ENCODE results near the gene MSI2. TPM values are rescaled to one million over a fixed set of nuclear protein-coding genes. Genes with fewer than 3 reads are reported as not detected.

The MSI2 gene
- total RNA-seq, 4 donors from 2014 or later, result 9.9 to 18.5 (median 13.8) TPM

GRCh38 chr17:57455063-57455914 lies 199.0 kb downstream of the MSI2 start:
- intact Hi-C loops (cut with DNase I; ENCODE audit: low total_unique reads), result no loop called here
- WGBS, 2 donors, result 69% methylated on average over 25 of the region's 25 CpGs
- H3K4me3 ChIP-seq (ENCODE audit: low read depth, poor library complexity, severe bottlenecking), result no peak overlapping the region
- TF ChIP-seq CTCF (IDR thresholded peaks at IDR 0.05), result no peak
- no peak for TF ChIP-seq POLR2A (IDR thresholded peaks at IDR 0.05)
- no peak for DNase-seq (ENCODE audit: low spot score in 2 of 2)

DNA sequence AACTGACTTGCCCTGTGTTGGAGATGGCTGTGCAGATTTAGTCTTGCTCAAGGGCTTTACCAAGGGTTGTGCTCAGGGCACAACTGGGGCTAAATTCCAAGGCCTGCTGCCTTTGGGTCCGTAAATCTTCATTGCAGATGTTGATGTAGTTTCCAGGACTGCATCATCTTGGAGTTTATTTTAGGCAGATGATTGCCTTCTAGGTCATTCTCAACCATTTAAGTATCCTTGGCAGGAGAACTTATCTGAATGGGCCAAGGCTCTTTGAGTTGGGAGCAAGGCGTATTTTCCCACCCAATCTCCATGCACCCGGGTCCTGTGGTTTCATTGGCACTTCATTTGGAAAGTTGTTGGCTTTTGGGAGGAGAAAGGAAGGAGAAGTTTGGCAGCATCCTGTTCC lies 200.3 kb downstream of the MSI2 start:
- no peak for DNase-seq (ENCODE audit: low spot score in 2 of 2)
- WGBS, 2 donors, result 50 to 64% methylated on average over 3 of the region's 3 CpGs
- TF ChIP-seq CTCF (IDR thresholded peaks at IDR 0.05), result no peak
- no peak for TF ChIP-seq POLR2A (IDR thresholded peaks at IDR 0.05)
- intact Hi-C loops (cut with DNase I; ENCODE audit: low total_unique reads), result no loop called here
- no peak overlapping the region for H3K4me3 ChIP-seq (ENCODE audit: low read depth, poor library complexity, severe bottlenecking)

DNA sequence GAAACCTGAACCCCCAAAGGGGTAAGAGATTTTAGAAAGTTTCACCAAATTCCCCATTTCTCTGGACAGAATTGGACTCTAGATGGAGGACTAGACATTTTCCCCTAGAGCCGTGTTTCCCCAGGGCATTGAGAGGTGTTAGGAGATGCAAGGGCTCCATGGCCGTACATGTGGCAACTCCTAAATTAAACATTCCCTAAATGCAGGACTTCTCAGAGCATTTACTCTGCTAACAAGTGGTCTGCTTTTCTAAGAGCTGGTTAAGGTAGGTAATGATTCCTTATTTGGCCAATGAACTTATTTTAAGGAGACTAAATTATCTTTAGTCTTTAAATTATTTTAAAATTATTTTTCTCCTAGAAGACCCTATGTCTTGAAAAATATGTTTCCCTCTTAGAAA lies 200.9 kb downstream of the MSI2 start:
- TF ChIP-seq CTCF (IDR thresholded peaks at IDR 0.05), result no peak
- no peak for TF ChIP-seq POLR2A (IDR thresholded peaks at IDR 0.05)
- 81 to 83% methylated on average over 2 of the region's 2 CpGs for WGBS, 2 donors
- intact Hi-C loops (cut with DNase I; ENCODE audit: low total_unique reads), result no loop called here

GRCh38 chr17:57458718-57459285 lies 202.5 kb downstream of the MSI2 start:
- no peak for DNase-seq (ENCODE audit: low spot score in 2 of 2)
- TF ChIP-seq POLR2A (IDR thresholded peaks at IDR 0.05) (no peak), CTCF (IDR thresholded peaks at IDR 0.05) (no peak)
- H3K4me3 ChIP-seq (ENCODE audit: low read depth, poor library complexity, severe bottlenecking), result no peak overlapping the region
- intact Hi-C loops (cut with DNase I; ENCODE audit: low total_unique reads), result no loop called here
- WGBS, 2 donors, result 95 to 97% methylated on average over 9 of the region's 9 CpGs

More for the DNA sequence above, 200.9 kb downstream of the MSI2 start:
- no peak for DNase-seq (ENCODE audit: low spot score in 2 of 2)
- no peak overlapping the region for H3K4me3 ChIP-seq (ENCODE audit: low read depth, poor library complexity, severe bottlenecking)

GRCh38 chr17:57459286-57459915 lies 203.1 kb downstream of the MSI2 start:
- DNase-seq (ENCODE audit: low spot score in 2 of 2), result no peak
- no peak for TF ChIP-seq CTCF (IDR thresholded peaks at IDR 0.05)
- TF ChIP-seq POLR2A (IDR thresholded peaks at IDR 0.05), result no peak
- no peak overlapping the region for H3K4me3 ChIP-seq (ENCODE audit: low read depth, poor library complexity, severe bottlenecking)
- intact Hi-C loops (cut with DNase I; ENCODE audit: low total_unique reads), result no loop called here
- 84 to 88% methylated on average over 12 of the region's 12 CpGs for WGBS, 2 donors
